G401 (cell line): ENCODE data around the gene TCP11. TPM values are rescaled to one million over a fixed set of nuclear protein-coding genes. Genes with fewer than 3 reads are reported as not detected.

Source experiments
- DNase-seq: peaks from one replicate; pipeline ENCODE4 v3.0.0-alpha.2; 2015; ENCODE audit warnings: low spot score
- in situ Hi-C: cut with HindIII; loops from 2 replicates; pipeline ENCODE4 v1.10.0; 2016; ENCODE audit warnings: low sequenced_read_pairs, mixed read lengths
- total RNA-seq: library from RNA; depleted of rRNA; stranded (reverse); fragments of >200 nt; shearing (Covaris generic); gene quantifications from 2 replicates; pipeline ENCODE4 v1.2.3, GENCODE V29; 2014; rRNA removed

TCP11 gene
- total RNA-seq, 1 experiment from 2014 or later, result not detected

- DNase-seq, result no peak
- in situ Hi-C loops, result no loop called here
Observed at GRCh38 chr6:35072698-35073055, 68.5 kb downstream of the TCP11 start.

- no peak for DNase-seq
- in situ Hi-C loops, result no loop called here
Observed at GRCh38 chr6:35072051-35072697, 69.0 kb downstream of the TCP11 start.

- in situ Hi-C loops, result no loop called here
Observed at GRCh38 chr6:35071347-35071994, 69.7 kb downstream of the TCP11 start.

GRCh38 chr6:35070111-35070510 is 71.0 kb downstream of the TCP11 start:
- in situ Hi-C loops, result no loop called here
- DNase-seq, result no peak

More at GRCh38 chr6:35071347-35071994, 69.7 kb downstream of the TCP11 start:
- DNase-seq, result no peak

GRCh38 chr6:35069262-35069661 is 71.9 kb downstream of the TCP11 start:
- in situ Hi-C loops, result no loop called here
- no peak for DNase-seq

- in situ Hi-C loops, result no loop called here
- no peak for DNase-seq
Observed at GRCh38 chr6:35068644-35069043, 72.5 kb downstream of the TCP11 start.

GRCh38 chr6:35068206-35068605 is 72.9 kb downstream of the TCP11 start:
- in situ Hi-C loops, result no loop called here
- DNase-seq, result no peak

Other genes starting within 250 kb of the TCP11 start
- gene SCUBE3, start 72.6 kb upstream of the TCP11 start, total RNA-seq, result 0.12 and 0.24 TPM in 2 replicates
- gene ZNF76, start 118.4 kb upstream of the TCP11 start, total RNA-seq, result 18.6 and 26.0 TPM in 2 replicates
- gene DEF6, start 156.5 kb upstream of the TCP11 start, total RNA-seq, result 11.3 and 12.6 TPM in 2 replicates
- 2.8 and 4.2 TPM in 2 replicates for gene PPARD, start 201.2 kb upstream of the TCP11 start, total RNA-seq